GM13976 (cell line): Measurements from ENCODE around the gene KCNE5.
"Not testable (repeated sequence)": the region's sequence is repeated elsewhere in the genome, so short reads cannot be mapped to it uniquely, and the experiment has no call there.

Experiments
- DNase-seq: peaks from one replicate; pipeline ENCODE4 v3.0.0; 2012; ENCODE audit warnings: low spot score
- CTCF ChIP-seq: IDR thresholded peaks from 2 replicates; pipeline ENCODE4 v1.5.1; 2012; ENCODE audit warnings: borderline replicate concordance, mild to moderate bottlenecking; ENCODE audit not compliant: insufficient read depth; ENCODE audit errors: extremely low read depth, missing control alignments, control extremely low read depth
- in situ Hi-C: fragments of 300-500 bp; cut with MboI; formaldehyde crosslinking; loops from one replicate; pipeline ENCODE4 v1.12.0; 2022; ENCODE audit warnings: low sequenced_read_pairs, mixed read lengths, inconsistent platforms; ENCODE audit not compliant: unreplicated experiment

KCNE5 gene

GRCh38 chrX:109656774-109657173, 31.8 kb upstream of the KCNE5 start:
- no peak for TF ChIP-seq CTCF
- in situ Hi-C loops, result no loop called here
- no peak for DNase-seq

GRCh38 chrX:109655502-109656201, 30.7 kb upstream of the KCNE5 start:
- DNase-seq, result no peak
- no peak for TF ChIP-seq CTCF
- in situ Hi-C loops, result no loop called here

GRCh38 chrX:109654516-109655109, 29.6 kb upstream of the KCNE5 start:
- in situ Hi-C loops, result no loop called here
- no peak for TF ChIP-seq CTCF
- no peak for DNase-seq

GRCh38 chrX:109644671-109645070, 19.7 kb upstream of the KCNE5 start:
- in situ Hi-C loops, DNase-seq: not testable (repeated sequence)

DNA sequence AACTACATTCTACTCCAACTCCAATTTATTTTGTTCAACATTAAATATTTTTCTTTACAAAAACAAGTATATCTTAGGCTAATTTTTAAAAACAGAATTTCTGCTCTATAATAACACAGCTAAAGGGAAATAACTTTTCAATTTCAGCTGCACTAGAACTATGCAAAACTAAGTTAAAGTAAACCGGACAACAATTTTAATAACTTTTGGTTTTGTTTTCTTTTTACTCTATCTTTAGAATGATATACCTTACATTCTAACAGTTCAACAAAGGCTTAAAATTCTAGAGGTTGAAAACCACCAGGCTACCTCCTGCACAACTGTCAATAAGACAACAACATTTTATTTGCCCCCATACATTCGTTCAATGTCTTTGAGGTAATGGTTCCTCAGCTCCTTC, 18.7 kb upstream of the KCNE5 start:
- no peak for DNase-seq
- no peak for TF ChIP-seq CTCF
- in situ Hi-C loops, result no loop called here

- in situ Hi-C loops, result no loop called here
Observed at GRCh38 chrX:109638158-109638557, 13.2 kb upstream of the KCNE5 start.

GRCh38 chrX:109637477-109637876, 12.5 kb upstream of the KCNE5 start:
- DNase-seq, in situ Hi-C loops: not testable (repeated sequence)

More at GRCh38 chrX:109638158-109638557, 13.2 kb upstream of the KCNE5 start:
- TF ChIP-seq CTCF, result no peak
- DNase-seq, result no peak
